ENCODE measurements around the gene PPP1R9B.

The PPP1R9B gene

GRCh38 chr17:50137042-50137441, 13.4 kb downstream of the PPP1R9B start:
- Histone ChIP-seq H3K9ac (ENCODE audit: low read length in 2 of 2) (no peak overlapping the region), H3K4me1 (ENCODE audit: control insufficient read depth, insufficient read depth, low read length) (peaks cover 31% of the 10 kb centered on the region), H3K27ac (ENCODE audit: low read length) (no peak overlapping the region), H3K9me3 (ENCODE audit: control insufficient read depth in 2 of 2, low read length in 2 of 2) (no peaks in the 10 kb centered on the region), H3K27me3 (ENCODE audit: control insufficient read depth in 1 of 2, insufficient read depth in 2 of 2, low read length in 2 of 2) (no peaks in the 10 kb centered on the region), H3K36me3 (ENCODE audit: control insufficient read depth in 2 of 2, insufficient read depth in 2 of 2, low read length in 2 of 2) (peaks cover 42 to 58% of the 10 kb centered on the region in 2 donors), H3K4me3 (ENCODE audit: low read length in 2 of 2) (no peak overlapping the region)

- H3K9ac ChIP-seq (ENCODE audit: low read length in 2 of 2) = no peak overlapping the region
- H3K36me3 ChIP-seq (ENCODE audit: control insufficient read depth in 2 of 2, insufficient read depth in 2 of 2, low read length in 2 of 2) = peaks cover 38 to 52% of the 10 kb centered on the region in 2 donors
- peaks cover 31% of the 10 kb centered on the region for H3K4me1 ChIP-seq (ENCODE audit: control insufficient read depth, insufficient read depth, low read length)
- no peak overlapping the region for H3K27ac ChIP-seq (ENCODE audit: low read length)
- H3K27me3 ChIP-seq (ENCODE audit: control insufficient read depth in 1 of 2, insufficient read depth in 2 of 2, low read length in 2 of 2) = no peaks in the 10 kb centered on the region
- no peaks in the 10 kb centered on the region for H3K9me3 ChIP-seq (ENCODE audit: control insufficient read depth in 2 of 2, low read length in 2 of 2)
- H3K4me3 ChIP-seq (ENCODE audit: low read length in 2 of 2) = no peak overlapping the region
Observed at GRCh38 chr17:50136096-50136687, 14.3 kb downstream of the PPP1R9B start.

- H3K9ac ChIP-seq (ENCODE audit: low read length in 2 of 2) = no peak overlapping the region
Observed at GRCh38 chr17:50135316-50136095, 15.0 kb downstream of the PPP1R9B start.

GRCh38 chr17:50134206-50135110, 16.0 kb downstream of the PPP1R9B start:
- Histone ChIP-seq H3K9ac (ENCODE audit: low read length in 2 of 2) (no peak overlapping the region), H3K27ac (ENCODE audit: low read length) (no peak overlapping the region), H3K36me3 (ENCODE audit: control insufficient read depth in 2 of 2, insufficient read depth in 2 of 2, low read length in 2 of 2) (peaks cover 30 to 36% of the 10 kb centered on the region in 2 donors), H3K4me1 (ENCODE audit: control insufficient read depth, insufficient read depth, low read length) (peaks cover 31% of the 10 kb centered on the region), H3K27me3 (ENCODE audit: control insufficient read depth in 1 of 2, insufficient read depth in 2 of 2, low read length in 2 of 2) (peaks cover 0 to 4% of the 10 kb centered on the region in 2 donors), H3K4me3 (ENCODE audit: low read length in 2 of 2) (no peak overlapping the region), H3K9me3 (ENCODE audit: control insufficient read depth in 2 of 2, low read length in 2 of 2) (no peaks in the 10 kb centered on the region)

More at GRCh38 chr17:50135316-50136095, 15.0 kb downstream of the PPP1R9B start:
- H3K27me3 ChIP-seq (ENCODE audit: control insufficient read depth in 1 of 2, insufficient read depth in 2 of 2, low read length in 2 of 2) = no peaks in the 10 kb centered on the region
- H3K4me1 ChIP-seq (ENCODE audit: control insufficient read depth, insufficient read depth, low read length) = peaks cover 34% of the 10 kb centered on the region
- no peak overlapping the region for H3K27ac ChIP-seq (ENCODE audit: low read length)
- peaks cover 33 to 45% of the 10 kb centered on the region in 2 donors for H3K36me3 ChIP-seq (ENCODE audit: control insufficient read depth in 2 of 2, insufficient read depth in 2 of 2, low read length in 2 of 2)
- no peak overlapping the region for H3K4me3 ChIP-seq (ENCODE audit: low read length in 2 of 2)
- no peaks in the 10 kb centered on the region for H3K9me3 ChIP-seq (ENCODE audit: control insufficient read depth in 2 of 2, low read length in 2 of 2)

- Histone ChIP-seq H3K9ac (ENCODE audit: low read length in 2 of 2) (no peak overlapping the region), H3K4me3 (ENCODE audit: low read length in 2 of 2) (no peak overlapping the region)
Observed at GRCh38 chr17:50133769-50134099, 16.7 kb downstream of the PPP1R9B start.

GRCh38 chr17:50133028-50133768, 17.3 kb downstream of the PPP1R9B start:
- no peak overlapping the region for H3K4me3 ChIP-seq (ENCODE audit: low read length in 2 of 2)
- H3K27ac ChIP-seq (ENCODE audit: low read length) = peak overlapping the region; percentile 70
- no peaks in the 10 kb centered on the region for H3K9me3 ChIP-seq (ENCODE audit: control insufficient read depth in 2 of 2, low read length in 2 of 2)
- H3K36me3 ChIP-seq (ENCODE audit: control insufficient read depth in 2 of 2, insufficient read depth in 2 of 2, low read length in 2 of 2) = peaks cover 18 to 23% of the 10 kb centered on the region in 2 donors
- peaks cover 33% of the 10 kb centered on the region for H3K4me1 ChIP-seq (ENCODE audit: control insufficient read depth, insufficient read depth, low read length)
- H3K27me3 ChIP-seq (ENCODE audit: control insufficient read depth in 1 of 2, insufficient read depth in 2 of 2, low read length in 2 of 2) = peaks cover 2 to 14% of the 10 kb centered on the region in 2 donors
- peak overlapping the region in 1 of 2 donors; percentile 42 for H3K9ac ChIP-seq (ENCODE audit: low read length in 2 of 2)

More at GRCh38 chr17:50133769-50134099, 16.7 kb downstream of the PPP1R9B start:
- Histone ChIP-seq H3K9me3 (ENCODE audit: control insufficient read depth in 2 of 2, low read length in 2 of 2) (no peaks in the 10 kb centered on the region), H3K27ac (ENCODE audit: low read length) (peak overlapping the region; percentile 70), H3K36me3 (ENCODE audit: control insufficient read depth in 2 of 2, insufficient read depth in 2 of 2, low read length in 2 of 2) (peaks cover 23 to 29% of the 10 kb centered on the region in 2 donors), H3K4me1 (ENCODE audit: control insufficient read depth, insufficient read depth, low read length) (peaks cover 33% of the 10 kb centered on the region), H3K27me3 (ENCODE audit: control insufficient read depth in 1 of 2, insufficient read depth in 2 of 2, low read length in 2 of 2) (peaks cover 2 to 11% of the 10 kb centered on the region in 2 donors)

- Histone ChIP-seq H3K4me1 (ENCODE audit: control insufficient read depth, insufficient read depth, low read length) (peaks cover 33% of the 10 kb centered on the region), H3K9ac (ENCODE audit: low read length in 2 of 2) (no peak overlapping the region), H3K27ac (ENCODE audit: low read length) (no peak overlapping the region), H3K27me3 (ENCODE audit: control insufficient read depth in 1 of 2, insufficient read depth in 2 of 2, low read length in 2 of 2) (peaks cover 2 to 14% of the 10 kb centered on the region in 2 donors), H3K9me3 (ENCODE audit: control insufficient read depth in 2 of 2, low read length in 2 of 2) (no peaks in the 10 kb centered on the region), H3K4me3 (ENCODE audit: low read length in 2 of 2) (no peak overlapping the region), H3K36me3 (ENCODE audit: control insufficient read depth in 2 of 2, insufficient read depth in 2 of 2, low read length in 2 of 2) (peaks cover 12 to 15% of the 10 kb centered on the region in 2 donors)
Observed at GRCh38 chr17:50132104-50132794, 18.2 kb downstream of the PPP1R9B start.

GRCh38 chr17:50130559-50131305, 19.7 kb downstream of the PPP1R9B start:
- Histone ChIP-seq H3K27me3 (ENCODE audit: control insufficient read depth in 1 of 2, insufficient read depth in 2 of 2, low read length in 2 of 2) (peaks cover 2 to 14% of the 10 kb centered on the region in 2 donors), H3K9me3 (ENCODE audit: control insufficient read depth in 2 of 2, low read length in 2 of 2) (no peaks in the 10 kb centered on the region), H3K36me3 (ENCODE audit: control insufficient read depth in 2 of 2, insufficient read depth in 2 of 2, low read length in 2 of 2) (peaks cover 5 to 7% of the 10 kb centered on the region in 2 donors), H3K27ac (ENCODE audit: low read length) (no peak overlapping the region), H3K4me3 (ENCODE audit: low read length in 2 of 2) (peak overlapping the region in 1 of 2 donors; percentile 66), H3K4me1 (ENCODE audit: control insufficient read depth, insufficient read depth, low read length) (peaks cover 33% of the 10 kb centered on the region), H3K9ac (ENCODE audit: low read length in 2 of 2) (no peak overlapping the region)

- peaks cover 0 to 2% of the 10 kb centered on the region in 2 donors for H3K36me3 ChIP-seq (ENCODE audit: control insufficient read depth in 2 of 2, insufficient read depth in 2 of 2, low read length in 2 of 2)
- peaks cover 33% of the 10 kb centered on the region for H3K4me1 ChIP-seq (ENCODE audit: control insufficient read depth, insufficient read depth, low read length)
- no peak within 1 kb of the TSS for H3K27ac ChIP-seq (ENCODE audit: low read length)
- H3K4me3 ChIP-seq (ENCODE audit: low read length in 2 of 2) = peak within 1 kb of the TSS; percentile 49 to 66
- no peaks in the 10 kb centered on the region for H3K9me3 ChIP-seq (ENCODE audit: control insufficient read depth in 2 of 2, low read length in 2 of 2)
- H3K9ac ChIP-seq (ENCODE audit: low read length in 2 of 2) = no peak within 1 kb of the TSS
- peaks cover 2 to 14% of the 10 kb centered on the region in 2 donors for H3K27me3 ChIP-seq (ENCODE audit: control insufficient read depth in 1 of 2, insufficient read depth in 2 of 2, low read length in 2 of 2)
Observed at GRCh38 chr17:50129728-50130558, 20.5 kb downstream of the PPP1R9B start, which contains the start of gene SAMD14. SAMD14 (minus strand) TSS chr17:50130160; CDS start chr17:50124959, 5,201 bp downstream.

Measured in stomach smooth muscle (tissue), 2 donors.